ENCODE data around the gene BTBD10. TPM values are rescaled to one million over a fixed set of nuclear protein-coding genes. Genes with fewer than 3 reads are reported as not detected.
"Not testable (repeated sequence)": the region's sequence is repeated elsewhere in the genome, so short reads cannot be mapped to it uniquely, and the experiment has no call there.

BTBD10 gene
- total RNA-seq, 2 experiments from 2014 or later: 26.0 to 26.3 TPM

- Mint-ChIP-seq H3K4me1 (peaks cover 6% of the 10 kb centered on the region), H3K4me3 (no peak overlapping the region), H3K36me3 (ENCODE audit: low read depth) (peaks cover 18% of the 10 kb centered on the region), H3K9me3 (no peaks in the 10 kb centered on the region), H3K27me3 (no peaks in the 10 kb centered on the region), H3K27ac (no peak overlapping the region)
- ChIA-PET POLR2A (no interaction called here), CTCF (no interaction called here)
- no peak for DNase-seq
Observed at GRCh38 chr11:13434247-13435205, 28.5 kb downstream of the BTBD10 start.

- POLR2A ChIA-PET: no interaction called here
- Mint-ChIP-seq H3K36me3 (ENCODE audit: low read depth) (peaks cover 26% of the 10 kb centered on the region), H3K9me3 (peaks cover 4% of the 10 kb centered on the region), H3K4me3 (no peak overlapping the region), H3K4me1 (peaks cover 6% of the 10 kb centered on the region), H3K27me3 (no peaks in the 10 kb centered on the region), H3K27ac (no peak overlapping the region)
- CTCF ChIA-PET: no interaction called here
- DNase-seq: no peak
Observed at GRCh38 chr11:13433437-13433836, 29.6 kb downstream of the BTBD10 start.

- no peak overlapping the region for H3K27ac Mint-ChIP-seq
- ChIA-PET CTCF (no interaction called here), POLR2A (no interaction called here)
Observed at GRCh38 chr11:13429836-13430235, 33.2 kb downstream of the BTBD10 start.

GRCh38 chr11:13429288-13429687 lies 33.7 kb downstream of the BTBD10 start:
- H3K4me3 Mint-ChIP-seq: no peak overlapping the region
- peaks cover under 1% of the 10 kb centered on the region for H3K4me1 Mint-ChIP-seq
- no peaks in the 10 kb centered on the region for H3K27me3 Mint-ChIP-seq
- no peak for DNase-seq
- H3K36me3 Mint-ChIP-seq (ENCODE audit: low read depth): peaks cover 37% of the 10 kb centered on the region
- CTCF ChIA-PET: no interaction called here
- POLR2A ChIA-PET: no interaction called here
- H3K27ac Mint-ChIP-seq: no peak overlapping the region
- peaks cover 11% of the 10 kb centered on the region for H3K9me3 Mint-ChIP-seq

More at GRCh38 chr11:13429836-13430235, 33.2 kb downstream of the BTBD10 start:
- no peak for DNase-seq
- H3K4me3 Mint-ChIP-seq: no peak overlapping the region
- H3K27me3 Mint-ChIP-seq: no peaks in the 10 kb centered on the region
- H3K9me3 Mint-ChIP-seq: peaks cover 11% of the 10 kb centered on the region
- peaks cover 35% of the 10 kb centered on the region for H3K36me3 Mint-ChIP-seq (ENCODE audit: low read depth)
- H3K4me1 Mint-ChIP-seq: peaks cover 5% of the 10 kb centered on the region

- ChIA-PET CTCF (no interaction called here), POLR2A (no interaction called here)
- Mint-ChIP-seq H3K36me3 (ENCODE audit: low read depth) (peaks cover 35% of the 10 kb centered on the region), H3K27me3 (no peaks in the 10 kb centered on the region), H3K4me1 (no peaks in the 10 kb centered on the region), H3K4me3 (no peak overlapping the region), H3K9me3 (peaks cover 11% of the 10 kb centered on the region), H3K27ac (no peak overlapping the region)
- DNase-seq: no peak
Observed at GRCh38 chr11:13427440-13427839, 35.6 kb downstream of the BTBD10 start.

- POLR2A ChIA-PET: no interaction called here
- Mint-ChIP-seq H3K27me3 (no peaks in the 10 kb centered on the region), H3K27ac (no peak overlapping the region), H3K4me1 (no peaks in the 10 kb centered on the region), H3K36me3 (ENCODE audit: low read depth) (peaks cover 26% of the 10 kb centered on the region), H3K4me3 (no peak overlapping the region), H3K9me3 (peaks cover 7% of the 10 kb centered on the region)
- CTCF ChIA-PET: no interaction called here
- no peak for DNase-seq
Observed at GRCh38 chr11:13423372-13423771, 39.6 kb downstream of the BTBD10 start.

GRCh38 chr11:13421561-13421960 lies 41.5 kb downstream of the BTBD10 start:
- no peak overlapping the region for H3K27ac Mint-ChIP-seq
- H3K36me3 Mint-ChIP-seq (ENCODE audit: low read depth): peaks cover 14% of the 10 kb centered on the region
- POLR2A ChIA-PET: interaction anchor here (1.2 kb wide), 1 partner anchor 42 kb away, joined by 3 read pairs; the partner anchor contains the start of gene BTBD10
- no peak for DNase-seq
- CTCF ChIA-PET: no interaction called here
- H3K9me3 Mint-ChIP-seq: no peaks in the 10 kb centered on the region
- H3K27me3 Mint-ChIP-seq: no peaks in the 10 kb centered on the region
- no peak overlapping the region for H3K4me3 Mint-ChIP-seq
- H3K4me1 Mint-ChIP-seq: no peaks in the 10 kb centered on the region

GRCh38 chr11:13415201-13415600 lies 47.8 kb downstream of the BTBD10 start:
- Mint-ChIP-seq H3K27me3 (no peaks in the 10 kb centered on the region), H3K9me3 (no peaks in the 10 kb centered on the region), H3K27ac (no peak overlapping the region), H3K36me3 (ENCODE audit: low read depth) (peaks cover 30% of the 10 kb centered on the region), H3K4me3 (no peak overlapping the region), H3K4me1 (no peaks in the 10 kb centered on the region)
- DNase-seq: no peak
- CTCF ChIA-PET: no interaction called here
- POLR2A ChIA-PET: no interaction called here

- H3K27ac Mint-ChIP-seq: no peak overlapping the region
- H3K4me3 Mint-ChIP-seq: no peak overlapping the region
- peaks cover 35% of the 10 kb centered on the region for H3K36me3 Mint-ChIP-seq (ENCODE audit: low read depth)
- H3K4me1 Mint-ChIP-seq: no peaks in the 10 kb centered on the region
- no peaks in the 10 kb centered on the region for H3K9me3 Mint-ChIP-seq
- H3K27me3 Mint-ChIP-seq: no peaks in the 10 kb centered on the region
- ChIA-PET CTCF (interaction anchor here (1.1 kb wide), 1 partner anchor 20 kb away, joined by 3 read pairs; no protein-coding TSS in a partner anchor), POLR2A (no interaction called here)
- no peak for DNase-seq
Observed at GRCh38 chr11:13405220-13405619, 57.8 kb downstream of the BTBD10 start.

- DNase-seq, CTCF ChIA-PET, H3K27me3 Mint-ChIP-seq, H3K4me3 Mint-ChIP-seq, H3K27ac Mint-ChIP-seq, H3K4me1 Mint-ChIP-seq, H3K9me3 Mint-ChIP-seq, POLR2A ChIA-PET: not testable (repeated sequence)
- H3K36me3 Mint-ChIP-seq (ENCODE audit: low read depth): peaks cover 40% of the 10 kb centered on the region
Observed at GRCh38 chr11:13398335-13398734, 64.7 kb downstream of the BTBD10 start.

GRCh38 chr11:13391217-13391616 lies 71.8 kb downstream of the BTBD10 start:
- Mint-ChIP-seq H3K27me3 (no peaks in the 10 kb centered on the region), H3K4me1 (no peaks in the 10 kb centered on the region), H3K27ac (no peak overlapping the region), H3K36me3 (ENCODE audit: low read depth) (peaks cover 48% of the 10 kb centered on the region), H3K9me3 (no peaks in the 10 kb centered on the region), H3K4me3 (no peak overlapping the region)
- DNase-seq: no peak
- ChIA-PET POLR2A (no interaction called here), CTCF (no interaction called here)

- no peaks in the 10 kb centered on the region for H3K9me3 Mint-ChIP-seq
- DNase-seq: no peak
- ChIA-PET POLR2A (no interaction called here), CTCF (interaction anchor here (0.9 kb wide), 1 partner anchor 71 kb away, joined by 5 read pairs; no protein-coding TSS in a partner anchor)
- no peaks in the 10 kb centered on the region for H3K27me3 Mint-ChIP-seq
- no peak overlapping the region for H3K4me3 Mint-ChIP-seq
- no peak overlapping the region for H3K27ac Mint-ChIP-seq
- H3K36me3 Mint-ChIP-seq (ENCODE audit: low read depth): peaks cover 50% of the 10 kb centered on the region
- H3K4me1 Mint-ChIP-seq: no peaks in the 10 kb centered on the region
Observed at GRCh38 chr11:13388741-13389140, 74.3 kb downstream of the BTBD10 start.

GRCh38 chr11:13386567-13386966 lies 76.5 kb downstream of the BTBD10 start:
- H3K4me3 Mint-ChIP-seq: no peak overlapping the region
- POLR2A ChIA-PET: interaction anchor here (0.7 to 1.6 kb wide), 2 partner anchors 76 to 179 kb away, joined by 3 read pairs; partner anchors contain the start of gene BTBD10

More at GRCh38 chr11:13386567-13386966, 76.5 kb downstream of the BTBD10 start:
- Mint-ChIP-seq H3K9me3 (no peaks in the 10 kb centered on the region), H3K27ac (no peak overlapping the region), H3K36me3 (ENCODE audit: low read depth) (peaks cover 63% of the 10 kb centered on the region), H3K27me3 (no peaks in the 10 kb centered on the region), H3K4me1 (no peaks in the 10 kb centered on the region)
- CTCF ChIA-PET: interaction anchor here (1.2 to 3.4 kb wide), 5 partner anchors 20 to 203 kb away, joined by 3 to 22 read pairs (median 4); partner anchors contain the start of gene BTBD10
- DNase-seq: no peak
